ENCODE measurements around the gene TF.

TF gene

GRCh38 chr3:133824961-133825485 lies 78.8 kb downstream of the TF start:
- no peaks in the 10 kb centered on the region for H3K9me3 ChIP-seq (ENCODE audit: control insufficient read depth, insufficient read depth, low read length)
- no peaks in the 10 kb centered on the region for H3K27me3 ChIP-seq (ENCODE audit: control insufficient read depth, insufficient read depth, low read length)
- peaks cover 20% of the 10 kb centered on the region for H3K4me1 ChIP-seq (ENCODE audit: control insufficient read depth, insufficient read depth, low read length)
- H3K4me3 ChIP-seq (ENCODE audit: low read depth, low read length): no peak overlapping the region
- peaks cover 23% of the 10 kb centered on the region for H3K36me3 ChIP-seq (ENCODE audit: control insufficient read depth, insufficient read depth, low read length)
- H3K9ac ChIP-seq (ENCODE audit: low read depth, low read length): no peak overlapping the region

DNA sequence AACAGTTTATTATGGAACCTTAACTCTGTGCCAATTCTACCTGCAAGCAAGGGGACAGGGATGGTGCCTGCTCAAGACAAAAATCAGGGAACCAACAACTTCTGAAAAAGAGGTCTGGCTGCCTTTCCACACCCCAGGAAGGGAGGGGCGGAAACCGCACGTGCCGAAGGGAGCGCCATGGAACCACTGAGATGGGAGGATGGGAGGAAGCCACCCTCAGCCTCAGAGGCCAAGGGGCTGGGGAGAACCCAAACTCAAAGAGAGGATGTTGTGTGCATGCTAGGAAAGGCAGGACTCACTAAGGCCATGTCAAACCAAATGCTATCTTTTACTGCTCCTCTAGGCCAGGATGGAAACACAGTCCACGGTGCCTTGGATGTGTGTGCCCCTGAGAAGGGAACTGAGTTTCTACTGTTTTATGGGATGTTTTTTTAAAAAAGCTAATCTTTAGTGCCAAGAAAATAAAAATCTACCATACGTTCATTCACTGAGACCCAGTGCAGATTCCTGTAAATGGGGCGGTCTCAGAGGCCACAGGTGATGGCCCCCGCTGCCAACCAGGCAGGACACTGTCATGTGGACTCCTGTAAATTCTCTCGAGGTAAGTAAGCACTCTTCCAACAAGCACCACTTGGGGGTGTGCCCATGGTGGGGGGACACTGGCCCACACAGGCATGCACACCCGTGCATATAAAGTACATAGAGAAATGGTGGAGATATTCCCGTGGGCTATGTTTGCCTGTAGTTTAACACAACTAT lies 80.0 kb downstream of the TF start:
- Histone ChIP-seq H3K9ac (ENCODE audit: low read depth, low read length) (no peak overlapping the region), H3K4me3 (ENCODE audit: low read depth, low read length) (no peak overlapping the region), H3K36me3 (ENCODE audit: control insufficient read depth, insufficient read depth, low read length) (peaks cover 16% of the 10 kb centered on the region), H3K4me1 (ENCODE audit: control insufficient read depth, insufficient read depth, low read length) (peaks cover 19% of the 10 kb centered on the region), H3K9me3 (ENCODE audit: control insufficient read depth, insufficient read depth, low read length) (no peaks in the 10 kb centered on the region), H3K27me3 (ENCODE audit: control insufficient read depth, insufficient read depth, low read length) (no peaks in the 10 kb centered on the region)

DNA sequence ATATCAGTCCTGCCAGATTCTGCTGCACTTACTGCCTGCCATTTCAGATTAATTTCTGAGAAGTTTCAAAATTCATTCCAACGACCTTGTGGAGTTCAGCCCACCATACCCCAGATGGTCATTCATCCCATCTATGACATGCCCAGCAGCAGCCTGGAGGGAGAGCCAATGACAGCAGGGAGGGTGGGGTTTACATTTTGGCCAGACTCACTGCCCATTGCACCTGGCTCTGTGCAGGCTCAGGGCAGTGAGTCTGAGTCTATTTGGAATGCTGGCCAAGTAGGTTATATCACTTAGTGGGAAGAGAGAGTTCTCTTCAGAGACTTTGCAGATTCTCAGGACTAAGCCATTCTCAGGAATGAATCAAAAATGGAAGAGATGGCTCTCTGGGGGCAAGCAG lies 80.9 kb downstream of the TF start:
- Histone ChIP-seq H3K27me3 (ENCODE audit: control insufficient read depth, insufficient read depth, low read length) (no peaks in the 10 kb centered on the region), H3K9ac (ENCODE audit: low read depth, low read length) (no peak overlapping the region), H3K9me3 (ENCODE audit: control insufficient read depth, insufficient read depth, low read length) (no peaks in the 10 kb centered on the region), H3K4me1 (ENCODE audit: control insufficient read depth, insufficient read depth, low read length) (peaks cover 10% of the 10 kb centered on the region), H3K4me3 (ENCODE audit: low read depth, low read length) (no peak overlapping the region), H3K36me3 (ENCODE audit: control insufficient read depth, insufficient read depth, low read length) (peaks cover 14% of the 10 kb centered on the region)

GRCh38 chr3:133827684-133828083 lies 81.5 kb downstream of the TF start:
- Histone ChIP-seq H3K9ac (ENCODE audit: low read depth, low read length) (no peak overlapping the region), H3K36me3 (ENCODE audit: control insufficient read depth, insufficient read depth, low read length) (peaks cover 9% of the 10 kb centered on the region), H3K4me1 (ENCODE audit: control insufficient read depth, insufficient read depth, low read length) (peaks cover 5% of the 10 kb centered on the region), H3K9me3 (ENCODE audit: control insufficient read depth, insufficient read depth, low read length) (no peaks in the 10 kb centered on the region), H3K27me3 (ENCODE audit: control insufficient read depth, insufficient read depth, low read length) (no peaks in the 10 kb centered on the region), H3K4me3 (ENCODE audit: low read depth, low read length) (no peak overlapping the region)

GRCh38 chr3:133828576-133829309 lies 82.5 kb downstream of the TF start:
- H3K36me3 ChIP-seq (ENCODE audit: control insufficient read depth, insufficient read depth, low read length): peaks cover 3% of the 10 kb centered on the region
- no peak overlapping the region for H3K4me3 ChIP-seq (ENCODE audit: low read depth, low read length)
- H3K4me1 ChIP-seq (ENCODE audit: control insufficient read depth, insufficient read depth, low read length): peaks cover 4% of the 10 kb centered on the region
- H3K27me3 ChIP-seq (ENCODE audit: control insufficient read depth, insufficient read depth, low read length): no peaks in the 10 kb centered on the region
- H3K9ac ChIP-seq (ENCODE audit: low read depth, low read length): no peak overlapping the region
- no peaks in the 10 kb centered on the region for H3K9me3 ChIP-seq (ENCODE audit: control insufficient read depth, insufficient read depth, low read length)

DNA sequence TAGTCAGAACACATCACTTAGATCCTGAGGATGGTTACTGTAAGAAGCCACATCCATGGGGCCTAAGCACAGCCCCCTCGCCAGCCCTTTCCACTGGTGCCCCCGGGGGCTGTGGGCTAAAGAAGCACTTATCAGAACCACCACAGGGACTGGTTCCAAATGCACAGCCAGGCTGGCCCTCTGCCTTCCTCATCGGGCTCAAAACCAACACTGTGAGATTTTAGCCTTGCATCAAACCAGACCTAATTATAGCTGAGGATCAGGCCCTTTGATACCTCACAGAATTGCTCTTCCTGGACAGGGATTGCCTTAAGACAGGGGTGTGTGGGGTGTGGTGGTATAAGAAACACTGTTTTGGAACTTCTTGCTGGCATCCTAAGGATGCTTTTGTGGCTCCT lies 83.1 kb downstream of the TF start:
- Histone ChIP-seq H3K9ac (ENCODE audit: low read depth, low read length) (no peak overlapping the region), H3K4me3 (ENCODE audit: low read depth, low read length) (no peak overlapping the region), H3K4me1 (ENCODE audit: control insufficient read depth, insufficient read depth, low read length) (peaks cover 4% of the 10 kb centered on the region), H3K36me3 (ENCODE audit: control insufficient read depth, insufficient read depth, low read length) (no peaks in the 10 kb centered on the region), H3K9me3 (ENCODE audit: control insufficient read depth, insufficient read depth, low read length) (no peaks in the 10 kb centered on the region), H3K27me3 (ENCODE audit: control insufficient read depth, insufficient read depth, low read length) (no peaks in the 10 kb centered on the region)

- H3K27me3 ChIP-seq (ENCODE audit: control insufficient read depth, insufficient read depth, low read length): no peaks in the 10 kb centered on the region
- H3K36me3 ChIP-seq (ENCODE audit: control insufficient read depth, insufficient read depth, low read length): no peaks in the 10 kb centered on the region
- H3K9ac ChIP-seq (ENCODE audit: low read depth, low read length): no peak overlapping the region
- H3K4me1 ChIP-seq (ENCODE audit: control insufficient read depth, insufficient read depth, low read length): peaks cover 4% of the 10 kb centered on the region
- no peak overlapping the region for H3K4me3 ChIP-seq (ENCODE audit: low read depth, low read length)
- H3K9me3 ChIP-seq (ENCODE audit: control insufficient read depth, insufficient read depth, low read length): no peaks in the 10 kb centered on the region
Measured at GRCh38 chr3:133830071-133830470, 83.9 kb downstream of the TF start.

GRCh38 chr3:133831966-133832801 lies 86.0 kb downstream of the TF start:
- Histone ChIP-seq H3K4me3 (ENCODE audit: low read depth, low read length) (no peak overlapping the region), H3K27me3 (ENCODE audit: control insufficient read depth, insufficient read depth, low read length) (no peaks in the 10 kb centered on the region)

GRCh38 chr3:133832802-133833144 lies 86.6 kb downstream of the TF start:
- Histone ChIP-seq H3K9ac (ENCODE audit: low read depth, low read length) (no peak overlapping the region), H3K27me3 (ENCODE audit: control insufficient read depth, insufficient read depth, low read length) (no peaks in the 10 kb centered on the region), H3K9me3 (ENCODE audit: control insufficient read depth, insufficient read depth, low read length) (no peaks in the 10 kb centered on the region), H3K36me3 (ENCODE audit: control insufficient read depth, insufficient read depth, low read length) (peaks cover 9% of the 10 kb centered on the region), H3K4me3 (ENCODE audit: low read depth, low read length) (no peak overlapping the region), H3K4me1 (ENCODE audit: control insufficient read depth, insufficient read depth, low read length) (peaks cover 4% of the 10 kb centered on the region)

More at GRCh38 chr3:133831966-133832801, 86.0 kb downstream of the TF start:
- no peak overlapping the region for H3K9ac ChIP-seq (ENCODE audit: low read depth, low read length)
- no peaks in the 10 kb centered on the region for H3K9me3 ChIP-seq (ENCODE audit: control insufficient read depth, insufficient read depth, low read length)
- peaks cover 9% of the 10 kb centered on the region for H3K36me3 ChIP-seq (ENCODE audit: control insufficient read depth, insufficient read depth, low read length)
- H3K4me1 ChIP-seq (ENCODE audit: control insufficient read depth, insufficient read depth, low read length): peaks cover 4% of the 10 kb centered on the region

- H3K36me3 ChIP-seq (ENCODE audit: control insufficient read depth, insufficient read depth, low read length): peaks cover 11% of the 10 kb centered on the region
- H3K4me3 ChIP-seq (ENCODE audit: low read depth, low read length): no peak overlapping the region
- no peaks in the 10 kb centered on the region for H3K9me3 ChIP-seq (ENCODE audit: control insufficient read depth, insufficient read depth, low read length)
- H3K27me3 ChIP-seq (ENCODE audit: control insufficient read depth, insufficient read depth, low read length): no peaks in the 10 kb centered on the region
- no peak overlapping the region for H3K9ac ChIP-seq (ENCODE audit: low read depth, low read length)
- peaks cover 4% of the 10 kb centered on the region for H3K4me1 ChIP-seq (ENCODE audit: control insufficient read depth, insufficient read depth, low read length)
Measured at GRCh38 chr3:133833267-133833666, 87.1 kb downstream of the TF start.

DNA sequence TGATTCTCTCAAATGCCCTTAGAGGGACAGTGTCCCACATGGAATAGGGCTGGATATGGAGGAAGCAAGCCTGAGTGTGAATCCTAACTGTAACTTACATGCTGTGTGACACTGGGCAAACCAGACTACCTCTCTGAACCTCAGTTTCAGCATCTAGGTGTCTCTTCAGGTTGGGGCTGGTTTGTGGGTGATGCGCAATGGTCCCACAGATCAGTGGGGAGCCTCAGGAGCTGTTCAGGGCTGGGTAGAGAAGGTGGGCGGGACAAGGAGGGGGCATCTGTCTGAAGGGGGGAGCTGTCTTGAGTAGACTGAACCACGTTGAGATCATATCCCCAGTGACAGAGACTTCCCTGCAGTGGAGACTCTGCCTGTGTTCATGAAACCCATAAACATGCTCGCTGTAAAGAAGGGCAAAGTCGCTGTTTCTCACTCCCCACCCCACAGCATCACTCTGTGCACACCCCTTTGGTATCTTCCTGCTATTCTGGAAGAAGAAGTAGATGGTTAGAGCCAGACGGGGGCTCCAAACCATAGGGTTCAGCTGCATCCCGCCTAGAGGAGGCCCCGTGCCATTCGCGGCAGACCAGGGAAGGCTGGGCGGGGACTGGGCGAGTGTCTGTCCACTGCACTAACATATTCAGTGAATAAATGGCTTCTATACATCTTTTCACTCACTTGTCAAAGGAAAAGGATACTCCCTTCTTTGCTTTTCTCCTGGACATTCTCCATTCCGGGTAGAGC lies 87.9 kb downstream of the TF start:
- Histone ChIP-seq H3K27me3 (ENCODE audit: control insufficient read depth, insufficient read depth, low read length) (no peaks in the 10 kb centered on the region), H3K9ac (ENCODE audit: low read depth, low read length) (no peak overlapping the region), H3K36me3 (ENCODE audit: control insufficient read depth, insufficient read depth, low read length) (peaks cover 12% of the 10 kb centered on the region), H3K4me1 (ENCODE audit: control insufficient read depth, insufficient read depth, low read length) (peaks cover under 1% of the 10 kb centered on the region), H3K9me3 (ENCODE audit: control insufficient read depth, insufficient read depth, low read length) (no peaks in the 10 kb centered on the region), H3K4me3 (ENCODE audit: low read depth, low read length) (no peak overlapping the region)
